ENCODE data around the gene EHBP1.
A peak's percentile ranks its signal among the peaks of the same experiment; 100 is the strongest.
"Not testable (repeated sequence)": the region's sequence is repeated elsewhere in the genome, so short reads cannot be mapped to it uniquely, and the experiment has no call there.

EHBP1 gene

DNA sequence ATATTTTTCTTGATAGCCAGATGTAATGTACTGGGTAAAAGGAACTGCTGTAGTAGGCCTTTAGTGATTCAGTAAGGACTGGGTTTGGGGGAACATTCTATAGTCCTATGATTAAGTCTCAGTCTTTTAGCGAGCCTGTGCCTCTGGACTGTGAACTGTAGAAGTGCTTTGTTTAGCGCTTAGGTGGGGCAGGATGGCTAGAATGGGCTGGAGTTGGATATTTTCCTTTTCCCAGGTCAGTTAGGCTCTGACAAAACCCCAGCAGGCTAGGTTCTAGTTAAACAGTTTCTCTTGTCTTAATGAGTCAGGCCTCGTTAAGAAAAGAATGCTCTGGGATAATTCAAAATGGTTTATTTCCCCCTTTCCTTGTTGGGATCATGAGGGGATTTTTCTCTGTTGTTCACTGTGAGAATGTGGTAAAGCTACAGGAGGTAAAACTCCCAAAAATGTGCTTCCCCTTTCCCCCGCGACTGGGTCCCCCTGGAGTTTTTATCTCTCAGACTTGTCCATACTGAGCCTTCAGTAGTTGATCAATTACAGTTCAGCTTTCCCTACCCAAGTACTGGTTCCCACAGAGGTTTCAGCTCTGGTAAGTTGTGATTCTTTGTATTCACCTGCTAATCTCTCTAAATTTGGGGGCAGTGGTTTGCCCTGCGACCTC lies 31.5 kb downstream of the EHBP1 start:
- no peak for DNase-seq

DNA sequence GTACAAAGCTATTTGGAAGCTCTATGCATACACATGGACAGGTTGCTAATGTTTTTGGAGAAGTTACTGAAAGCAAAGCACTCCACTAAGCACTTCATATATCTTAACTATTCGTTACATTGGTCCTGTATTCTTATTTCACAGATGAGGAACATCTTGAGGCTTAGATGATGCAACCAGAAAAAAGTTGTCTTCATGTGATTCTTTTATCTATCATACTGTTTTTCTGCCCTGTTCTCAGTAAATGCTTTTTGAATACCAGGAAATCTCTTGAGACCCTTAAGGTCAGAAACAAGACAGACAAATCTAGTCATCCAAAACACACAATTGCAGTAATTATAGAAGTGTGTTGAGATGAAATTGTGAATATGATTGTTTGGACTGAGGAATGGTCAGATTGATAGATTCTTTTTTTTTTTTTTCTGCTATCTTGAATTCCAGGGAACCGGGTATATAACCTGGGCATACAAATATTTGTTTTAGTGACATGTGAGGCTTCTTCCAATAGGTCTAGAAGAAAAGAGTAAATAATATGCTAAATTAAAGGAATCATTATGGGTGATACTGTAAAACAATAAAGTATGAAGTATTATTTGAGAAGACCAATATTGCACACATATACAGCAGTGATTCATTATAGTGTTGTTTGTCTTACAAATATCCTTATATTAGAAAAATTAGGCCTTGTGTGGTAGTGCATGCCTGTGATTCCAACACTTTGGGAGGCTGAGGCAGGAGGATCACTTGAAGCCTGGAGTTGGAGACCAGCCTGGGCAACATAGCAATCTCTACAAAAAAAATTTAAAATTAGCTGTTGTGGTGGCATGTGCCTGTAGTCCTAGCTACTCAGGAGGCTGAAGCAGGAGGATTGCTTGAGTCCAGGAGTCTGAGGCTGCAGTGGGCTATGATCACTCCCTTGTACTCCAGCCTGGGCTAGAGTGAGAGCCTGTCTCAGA lies 33.7 kb downstream of the EHBP1 start:
- no peak for DNase-seq

DNA sequence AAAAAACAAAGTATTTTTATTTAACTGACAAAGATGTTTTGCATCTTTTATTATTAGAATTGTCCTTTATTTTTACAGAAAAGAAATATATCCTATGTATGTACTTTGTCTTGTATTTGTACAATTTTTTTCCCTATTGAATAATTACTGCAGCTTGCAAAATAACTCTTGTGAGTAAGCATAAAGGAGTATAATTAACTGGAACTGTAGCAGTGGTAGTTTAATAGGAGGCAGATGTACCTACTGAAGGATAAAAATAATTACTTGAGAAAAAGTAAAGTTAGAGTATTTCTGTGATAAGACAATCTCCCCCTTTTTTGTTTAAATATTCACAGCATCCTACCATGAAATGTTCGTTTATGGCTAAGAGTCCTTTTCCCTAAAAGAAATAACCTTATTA lies 34.7 kb downstream of the EHBP1 start:
- no peak for DNase-seq

DNA sequence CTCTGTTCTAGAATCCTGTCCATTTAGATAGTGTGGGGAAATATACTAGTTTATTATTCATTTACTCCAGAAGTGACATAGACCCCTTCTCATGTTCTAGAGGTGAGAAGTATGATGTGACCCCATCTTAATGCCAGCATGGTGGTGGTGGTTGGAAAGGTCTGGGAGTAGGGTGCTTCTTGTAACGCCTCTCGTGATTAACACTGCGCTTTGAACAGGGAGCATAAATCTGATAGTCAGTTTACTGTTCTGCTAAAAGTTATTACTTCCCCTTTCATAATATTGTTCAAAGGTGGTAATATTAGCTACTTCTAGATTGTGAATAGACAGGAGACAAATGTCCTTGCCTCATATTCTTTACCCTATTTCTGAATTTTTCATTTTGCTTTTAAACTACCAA lies 35.6 kb downstream of the EHBP1 start:
- DNase-seq: no peak

DNA sequence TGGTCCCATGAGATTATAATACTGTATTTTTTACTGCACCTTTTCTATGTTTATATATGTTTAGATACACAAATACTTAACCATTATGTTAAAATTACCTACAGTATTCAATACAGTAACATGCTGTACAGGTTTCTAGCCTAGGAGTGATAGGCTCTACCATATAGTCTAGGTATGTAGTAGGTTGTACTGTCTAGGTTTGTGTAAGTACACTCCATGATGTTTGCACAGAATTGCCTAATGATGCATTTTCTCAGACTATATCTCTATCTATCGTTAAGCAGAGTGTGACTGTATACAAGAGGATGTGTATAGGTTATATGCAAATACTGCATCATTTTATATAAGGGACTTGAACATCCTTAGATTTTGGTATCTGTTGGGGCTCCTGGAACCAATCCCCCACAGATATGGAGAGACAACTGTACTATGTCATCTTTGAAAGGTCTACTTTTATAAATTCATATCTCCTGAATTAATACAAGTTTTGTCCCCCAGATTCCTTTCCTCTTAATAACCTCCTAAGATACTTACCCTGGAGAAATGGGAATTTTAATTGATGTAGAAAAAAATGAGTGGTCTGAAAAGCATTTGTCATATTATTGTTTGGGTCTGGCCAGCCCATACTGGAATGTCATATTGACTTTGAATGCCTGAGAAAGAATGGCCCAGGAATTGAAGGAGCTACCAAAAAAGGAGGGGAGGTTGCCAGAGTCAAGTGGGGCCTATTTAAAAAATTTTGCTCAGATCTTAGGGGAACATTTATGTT lies 36.6 kb downstream of the EHBP1 start:
- no peak for DNase-seq

DNA sequence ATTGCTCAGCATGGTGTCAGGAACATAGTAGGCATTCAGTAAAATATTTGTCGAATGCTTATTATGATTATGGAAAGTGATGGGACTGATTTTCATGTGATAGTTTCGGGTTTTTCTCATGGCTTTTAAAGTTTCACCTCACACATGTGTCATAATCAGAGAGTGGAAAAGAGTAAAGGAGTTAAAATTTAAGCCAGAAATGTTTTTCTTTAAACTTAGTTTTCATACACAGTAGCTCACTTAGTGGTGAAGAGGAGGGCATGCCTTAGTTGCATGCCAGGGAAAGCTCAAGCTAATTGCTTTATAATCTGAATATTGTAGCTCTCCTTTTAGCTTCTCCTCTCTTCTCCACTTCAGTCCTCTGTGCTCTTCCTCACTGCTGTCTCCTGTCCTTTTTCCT lies 38.0 kb downstream of the EHBP1 start:
- DNase-seq: no peak

DNA sequence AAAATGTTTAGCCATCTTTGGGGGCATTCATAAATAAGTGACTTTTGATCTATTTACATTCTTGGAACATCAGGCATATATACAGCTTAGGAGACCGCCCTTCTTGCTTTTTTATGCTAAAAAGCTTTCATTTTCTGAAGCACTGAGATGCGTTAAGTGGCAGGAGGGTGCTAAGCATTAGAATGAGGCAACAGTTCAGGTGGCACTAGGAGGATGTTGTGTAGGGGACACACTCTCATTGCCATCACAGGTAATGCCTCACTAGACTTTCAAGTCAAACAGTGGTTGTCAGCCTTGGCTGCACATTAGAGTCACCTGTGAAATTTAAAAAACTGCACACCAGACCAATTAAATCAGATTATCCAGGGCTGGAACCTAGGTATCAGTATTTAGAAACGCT lies 39.1 kb downstream of the EHBP1 start:
- DNase-seq: no peak

DNA sequence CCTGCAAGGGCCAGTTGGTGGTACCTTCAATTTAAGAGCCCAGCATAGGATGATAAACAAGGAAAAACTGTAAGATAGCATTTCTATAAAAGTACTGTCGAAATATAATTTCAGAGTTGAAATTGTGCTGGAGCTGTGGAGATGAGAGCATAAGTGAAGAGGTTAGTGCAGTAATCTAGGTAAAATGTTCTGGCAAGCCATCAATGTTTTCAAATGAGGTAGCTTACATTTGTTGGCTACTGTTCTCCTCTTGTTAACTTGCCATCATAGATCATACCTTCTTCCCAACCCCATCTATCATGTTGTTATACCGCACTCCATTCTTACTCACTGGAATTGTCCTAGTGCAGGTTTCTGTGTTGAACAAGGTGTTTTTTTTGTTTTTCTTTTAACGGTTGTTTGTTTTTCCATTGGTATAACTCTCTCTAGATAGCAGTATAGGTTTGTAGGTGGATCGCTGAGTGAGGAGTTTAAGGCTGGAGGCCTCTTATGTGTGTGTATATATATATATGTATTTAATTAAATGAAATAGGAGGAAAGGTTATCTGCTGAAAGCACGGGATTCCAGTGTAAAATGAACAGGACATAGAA lies 40.5 kb downstream of the EHBP1 start:
- no peak for DNase-seq

DNA sequence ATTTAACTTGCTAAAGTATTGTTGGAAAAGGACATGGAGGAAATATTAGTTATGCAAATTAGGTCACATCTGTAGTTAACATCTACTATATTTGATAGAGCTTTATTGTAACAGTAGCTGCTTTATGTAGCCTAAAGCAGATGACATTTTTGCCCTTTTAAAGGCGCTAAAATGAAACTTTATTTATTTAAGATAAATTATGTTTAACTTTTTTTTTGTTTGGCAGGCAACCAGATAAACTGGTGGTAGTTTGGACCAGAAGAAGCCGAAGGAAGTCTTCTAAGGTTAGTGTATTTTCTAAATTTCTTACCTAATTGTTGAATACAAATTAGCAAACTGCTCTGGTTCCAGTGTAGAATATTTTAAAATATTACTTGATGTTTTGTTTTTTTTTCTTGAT lies 41.7 kb downstream of the EHBP1 start:
- no peak for DNase-seq

DNA sequence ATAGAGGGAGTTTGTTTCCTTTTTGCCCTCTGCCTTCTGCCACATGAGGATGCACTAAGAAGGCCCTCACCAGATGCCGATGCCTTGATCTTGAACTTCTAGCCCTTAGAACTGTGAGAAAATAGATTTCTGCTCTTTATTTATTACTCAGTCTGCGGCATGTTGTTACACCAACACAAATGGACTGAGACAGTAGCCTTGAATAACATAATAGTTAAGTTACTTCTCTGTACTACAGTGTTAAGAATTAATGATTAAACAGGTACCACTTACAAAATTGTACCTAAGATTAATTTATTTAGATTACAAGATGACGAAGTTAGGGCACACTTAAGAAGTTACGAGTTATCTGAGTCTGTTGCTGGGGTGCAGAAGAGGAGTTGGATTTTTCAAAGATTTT lies 42.4 kb downstream of the EHBP1 start:
- DNase-seq: no peak

DNA sequence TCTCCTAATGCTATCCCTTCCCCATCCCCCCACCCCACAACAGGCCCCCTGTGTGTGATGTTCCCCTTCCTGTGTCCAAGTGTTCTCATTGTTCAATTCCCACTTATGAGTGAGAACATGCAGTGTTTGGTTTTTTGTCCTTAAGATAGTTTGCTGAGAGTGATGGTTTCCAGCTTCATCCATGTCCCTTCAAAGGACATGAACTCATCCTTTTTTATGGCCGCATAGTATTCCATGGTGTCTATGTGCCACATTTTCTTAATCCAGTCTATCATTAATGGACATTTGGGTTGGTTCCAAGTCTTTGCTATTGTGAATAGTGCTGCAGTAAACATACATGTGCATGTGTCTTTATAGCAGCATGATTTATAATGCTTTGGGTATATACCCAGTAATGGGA lies 43.6 kb downstream of the EHBP1 start:
- DNase-seq: not testable (repeated sequence)

DNA sequence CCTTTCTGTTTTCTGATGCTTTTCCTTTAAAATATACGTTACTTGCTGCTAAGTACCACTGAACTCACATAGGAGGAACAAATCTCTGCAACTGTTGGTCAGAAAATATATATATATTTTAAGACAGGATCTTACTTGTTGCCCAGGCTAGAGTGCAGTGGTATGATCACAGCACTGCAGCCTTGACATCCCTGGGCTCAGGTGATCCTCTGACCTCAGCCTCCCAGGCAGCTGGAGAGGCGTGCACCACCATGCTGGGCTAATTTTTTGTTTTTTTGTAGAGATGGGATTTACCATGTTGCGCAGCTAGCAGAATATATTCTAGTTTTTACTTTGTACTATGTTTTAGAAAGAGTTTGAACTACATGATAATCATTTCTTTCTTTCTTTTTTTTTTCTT lies 51.5 kb downstream of the EHBP1 start:
- DNase-seq: no peak

DNA sequence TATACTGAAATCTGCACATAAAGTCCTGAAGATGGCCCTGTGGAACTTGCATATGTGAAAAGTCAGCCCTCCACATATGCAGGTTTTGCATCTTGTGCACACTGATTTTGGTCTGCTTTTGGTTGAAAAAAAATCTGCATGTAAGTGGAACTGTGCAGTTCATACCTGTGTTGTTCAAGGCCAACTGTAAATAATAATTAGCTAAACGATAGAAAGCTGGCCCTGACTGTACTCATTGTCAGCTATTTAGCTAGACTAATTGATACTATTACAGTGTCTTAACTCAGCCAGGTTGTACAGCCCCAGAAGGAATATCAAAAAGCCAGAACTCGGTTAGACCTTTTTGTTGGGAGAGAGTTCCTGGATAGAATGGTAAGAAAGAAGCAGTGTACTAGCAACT lies 54.5 kb downstream of the EHBP1 start:
- DNase-seq: no peak

DNA sequence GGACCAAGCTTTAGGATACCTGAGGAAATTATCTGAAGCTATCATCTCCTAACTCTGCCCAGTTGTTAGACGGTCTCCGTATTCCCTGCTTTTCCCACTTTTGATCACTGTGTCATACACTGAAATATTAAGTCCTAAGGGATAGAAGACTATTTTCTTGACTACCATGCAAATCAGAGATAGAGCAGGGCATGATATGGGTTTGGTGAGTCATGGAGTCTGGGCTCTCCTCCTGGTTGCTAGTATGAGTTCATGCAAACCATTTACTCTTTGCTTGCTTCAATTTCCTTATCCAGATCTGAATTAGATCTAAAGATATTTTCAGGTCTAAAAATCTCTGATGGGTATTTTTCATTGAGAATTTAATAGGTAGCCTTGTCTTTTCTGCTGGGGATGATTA lies 55.0 kb downstream of the EHBP1 start:
- no peak for DNase-seq

DNA sequence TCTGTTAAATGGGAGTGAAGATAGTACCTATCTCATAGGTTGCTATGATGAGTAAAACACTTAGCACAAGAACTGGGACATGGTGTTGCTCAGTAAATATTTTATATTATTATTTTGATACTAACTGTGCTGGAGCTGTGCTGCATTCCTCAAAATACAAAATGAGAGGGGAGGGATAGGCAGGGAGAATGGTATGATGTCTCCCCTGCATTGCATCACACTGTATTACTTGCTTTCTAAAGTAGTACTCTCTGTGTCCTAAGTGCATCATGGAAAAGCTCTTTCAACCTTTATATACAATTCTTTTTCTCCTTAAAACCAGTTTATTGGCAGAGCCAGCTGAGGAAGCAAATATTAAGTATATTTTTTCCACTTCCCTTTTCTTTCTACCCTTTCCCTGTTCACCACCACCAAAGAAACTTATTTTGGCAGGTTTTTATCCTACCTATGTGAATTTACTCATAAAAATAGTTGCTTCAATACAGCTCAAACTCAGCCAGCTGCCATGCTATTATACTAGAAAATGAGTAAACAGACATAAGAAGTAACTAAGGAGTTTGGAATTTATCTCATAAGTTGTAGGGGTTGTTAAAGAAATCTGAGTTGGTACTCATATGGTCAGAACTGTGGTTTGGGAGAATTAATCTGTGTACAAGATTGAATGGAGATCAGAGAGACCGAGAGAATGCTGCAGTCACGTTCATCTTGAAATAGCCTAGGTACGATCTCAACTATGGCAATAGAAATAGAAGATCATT lies 60.3 kb downstream of the EHBP1 start:
- DNase-seq: no peak

DNA sequence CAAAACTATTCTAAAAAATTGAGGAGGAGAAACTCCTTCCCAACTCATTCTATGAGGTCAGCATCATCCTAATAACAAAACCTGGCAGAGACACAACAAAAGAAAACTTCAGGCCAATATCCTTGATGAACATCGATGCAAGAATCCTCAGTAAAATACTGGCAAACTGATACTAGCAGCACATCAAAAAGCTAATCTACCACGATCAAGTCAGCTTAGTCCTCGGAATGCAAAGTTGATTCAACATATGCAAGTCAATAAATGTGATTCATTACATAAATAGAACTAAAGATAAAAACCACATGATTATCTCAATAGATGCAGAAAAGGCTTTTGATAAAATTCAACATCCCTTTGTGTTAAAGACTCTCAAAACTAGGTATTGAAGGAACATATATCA lies 63.1 kb downstream of the EHBP1 start:
- DNase-seq: no peak

DNA sequence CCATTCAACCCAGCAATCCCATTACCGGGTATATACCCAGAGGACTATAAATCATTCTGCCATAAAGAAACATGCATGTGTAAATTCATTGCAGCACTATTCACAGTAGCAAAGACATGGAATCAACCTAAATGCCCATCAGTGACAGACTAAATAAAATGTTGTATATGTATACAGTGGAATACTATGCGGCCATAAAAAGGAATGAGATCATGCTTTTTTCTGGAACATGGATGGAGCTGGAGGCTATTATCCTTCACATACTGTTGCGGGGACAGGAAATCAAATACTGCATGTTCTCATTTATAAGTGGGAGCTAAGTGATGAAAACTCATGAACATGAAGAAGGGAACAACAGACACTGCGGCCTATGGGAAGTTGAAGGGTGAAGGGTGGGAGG lies 65.1 kb downstream of the EHBP1 start:
- no peak for DNase-seq

DNA sequence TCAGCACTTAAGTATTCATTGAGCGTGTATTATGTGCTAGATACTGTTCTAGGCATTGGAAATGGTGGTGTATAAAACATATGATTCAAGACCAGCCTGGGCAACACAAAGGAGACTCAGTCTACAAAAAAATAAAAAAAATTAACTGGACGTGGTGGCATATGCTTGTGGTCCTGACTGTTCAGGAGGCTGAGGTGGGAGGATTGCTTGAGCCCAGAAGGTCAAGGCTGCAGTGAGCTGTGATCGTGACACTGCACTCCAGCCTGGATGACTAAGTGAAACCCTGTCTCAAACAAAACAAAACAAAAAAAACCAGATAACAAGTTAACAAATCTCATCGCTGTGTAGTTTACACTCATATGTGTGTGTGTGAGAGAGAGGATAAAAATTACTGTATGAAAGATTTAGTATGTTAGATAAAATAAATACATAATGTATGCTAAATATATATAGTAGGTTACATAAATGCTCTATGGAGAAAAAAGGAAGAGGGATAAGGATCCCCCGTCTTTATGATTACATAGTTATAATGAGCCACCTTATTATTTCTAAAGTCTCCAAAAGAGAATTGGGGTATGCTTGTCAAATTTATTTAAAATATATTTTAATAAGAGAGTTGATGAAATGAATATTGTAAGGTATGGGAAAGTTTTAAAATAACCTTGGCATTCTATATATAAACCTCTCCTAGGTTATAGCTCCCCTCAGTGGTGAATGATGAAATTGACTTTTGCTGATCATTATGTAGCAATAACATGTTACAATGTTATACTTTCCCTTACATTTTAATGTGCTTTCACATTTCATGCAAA lies 69.2 kb downstream of the EHBP1 start:
- DNase-seq: peak; percentile 58

DNA sequence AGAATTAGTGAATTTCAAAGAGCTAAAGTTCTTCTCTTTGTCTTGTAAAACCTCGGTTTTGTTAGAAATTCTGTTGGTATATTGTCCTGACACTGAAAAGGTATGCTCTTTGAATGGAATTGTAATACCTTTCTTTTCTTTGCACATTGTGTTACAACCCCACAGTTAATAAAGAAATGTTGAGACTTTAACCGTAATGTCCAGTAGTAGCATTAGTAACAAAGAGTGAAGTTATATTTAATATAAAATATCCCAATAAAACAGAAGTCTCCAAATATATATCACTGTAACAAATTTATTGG lies 69.8 kb downstream of the EHBP1 start:
- no peak for DNase-seq

DNA sequence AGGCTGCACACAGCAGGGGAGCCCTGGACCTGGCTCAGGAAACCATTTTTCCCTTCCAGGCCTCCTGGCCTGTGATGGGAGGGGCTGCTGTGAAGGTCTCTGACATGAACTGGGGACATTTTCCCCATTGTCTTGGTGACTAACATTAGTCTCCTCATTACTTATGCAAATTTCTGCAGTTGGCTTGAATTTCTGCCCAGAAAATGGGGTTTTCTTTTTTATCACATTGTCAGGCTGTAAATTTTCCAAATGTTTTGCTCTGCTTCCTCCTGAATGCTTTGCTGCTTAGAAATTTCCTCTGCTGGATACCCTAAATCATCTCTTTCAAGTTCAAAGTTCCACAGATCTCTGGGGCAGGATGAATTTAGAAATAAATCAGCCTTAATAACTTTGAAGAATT lies 78.2 kb downstream of the EHBP1 start:
- no peak for DNase-seq

DNA sequence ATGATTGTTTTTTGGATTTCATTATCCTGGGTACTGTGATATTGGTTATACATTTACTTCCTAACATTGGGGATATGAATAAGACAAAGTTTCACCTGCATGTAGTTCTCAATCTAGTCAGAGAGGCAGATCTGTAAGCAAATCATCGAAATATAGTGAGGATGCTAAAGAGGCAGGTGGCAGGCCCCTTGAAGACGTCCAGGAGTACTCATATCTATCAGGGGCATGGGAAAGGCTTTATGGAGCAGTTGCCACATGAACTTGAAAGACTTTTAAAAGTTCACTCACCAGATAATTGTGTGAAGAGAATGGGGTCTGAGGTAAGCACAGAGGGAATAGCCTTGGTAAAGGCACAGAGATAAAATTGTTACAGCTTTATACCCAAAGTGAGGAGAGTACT lies 78.8 kb downstream of the EHBP1 start:
- no peak for DNase-seq

DNA sequence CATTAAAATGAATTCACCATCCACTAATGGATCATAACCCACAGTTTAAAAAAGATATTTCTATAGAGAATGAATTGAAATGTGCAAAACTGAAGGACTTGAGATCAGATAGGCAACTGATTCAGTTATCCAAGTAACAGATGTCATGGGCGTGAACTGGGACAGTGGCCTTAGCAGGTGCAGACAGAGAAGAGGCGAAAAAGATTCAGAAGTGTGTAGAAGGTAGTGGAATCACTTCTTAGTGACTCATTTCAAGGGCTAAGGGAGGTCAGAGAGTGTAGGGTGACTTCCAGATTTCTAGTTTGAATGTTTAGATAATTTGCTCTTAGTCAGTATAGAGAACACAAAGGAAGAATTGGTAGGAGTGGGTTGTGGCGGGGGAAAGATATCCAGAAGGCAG lies 79.7 kb downstream of the EHBP1 start:
- DNase-seq: no peak

Data from NCI-H1694 (cell line).